Naive thymus-derived CD4-positive, alpha-beta T cell (primary cell): Measurements from ENCODE around the gene PICK1. TPM values are rescaled to one million over a fixed set of nuclear protein-coding genes. Genes with fewer than 3 reads are reported as not detected.

ENCODE experiments used
- ATAC-seq: fragments of 150-1000 bp; cut with Tn5 transposase; 2 replicates; pipeline ENCODE4 v1.10.0; 2021; ENCODE audit warnings: mild to moderate bottlenecking, moderate library complexity
- CTCF ChIA-PET: fragments of 350-600 bp; sonication (Branson Sonifier 250); formaldehyde crosslinking; loops from one replicate; lab custom pipeline; 2021; ENCODE audit warnings: antibody characterized with exemption; lab: Charles Lee
- POLR2A ChIA-PET: fragments of 350-600 bp; sonication (Branson Sonifier 250); formaldehyde crosslinking; loops from one replicate; lab custom pipeline; 2021; ENCODE audit warnings: antibody characterized with exemption, inconsistent platforms; lab: Charles Lee
- DNase-seq, 9 donors: peaks; one replicate each; pipeline versions ENCODE4 v3.0.0 to v3.0.0-alpha.2; 2020 to 2022; ENCODE audit warnings: mixed read lengths in 1 of 9
- H3K27ac ChIP-seq: one replicate; pipeline ENCODE4 v1.7.0; 2013; ENCODE audit warnings: mild to moderate bottlenecking, low read depth, low read length, moderate library complexity
- H3K27me3 ChIP-seq, 2 donors: one replicate each; pipeline ENCODE4 v1.7.0; 2013; ENCODE audit warnings: low read length in 2 of 2, mild to moderate bottlenecking in 2 of 2, moderate library complexity in 2 of 2; ENCODE audit not compliant: control insufficient read depth in 2 of 2, insufficient read depth in 2 of 2
- H3K36me3 ChIP-seq, 3 experiments: 1 replicate in 2 of 3; 2 replicates in 1 of 3; pipeline ENCODE4 v1.7.0; 2013; ENCODE audit warnings: low read length in 3 of 3, mild to moderate bottlenecking in 3 of 3, moderate library complexity in 1 of 3; ENCODE audit not compliant: insufficient read depth in 3 of 3, control insufficient read depth in 2 of 3
- H3K4me1 ChIP-seq, 2 donors: one replicate each; pipeline ENCODE4 v1.7.0; 2013; ENCODE audit warnings: low read length in 2 of 2, mild to moderate bottlenecking in 2 of 2, moderate library complexity in 1 of 2; ENCODE audit not compliant: control insufficient read depth in 2 of 2, insufficient read depth in 2 of 2
- H3K4me3 ChIP-seq: 2 replicates; pipeline ENCODE4 v1.7.0; 2013; ENCODE audit warnings: mild to moderate bottlenecking, low read length
- H3K9me3 ChIP-seq, 3 experiments: 1 replicate in 2 of 3; 2 replicates in 1 of 3; pipeline ENCODE4 v1.7.0; 2013; ENCODE audit warnings: low read length in 3 of 3; ENCODE audit not compliant: control insufficient read depth in 2 of 3
- H3K27ac Mint-ChIP-seq, 9 donors: one replicate each; pipeline ENCODE4 v1.8.0; 2020 to 2022; ENCODE audit warnings: mixed read lengths in 9 of 9, mild to moderate bottlenecking in 8 of 9, moderate library complexity in 5 of 9, inconsistent platforms in 2 of 9
- H3K27me3 Mint-ChIP-seq, 5 donors: one replicate each; pipeline ENCODE4 v1.8.0; 2021 to 2022; ENCODE audit warnings: mixed read lengths in 5 of 5, mild to moderate bottlenecking in 1 of 5
- H3K36me3 Mint-ChIP-seq, 5 donors: one replicate each; pipeline ENCODE4 v1.8.0; 2020 to 2022; ENCODE audit warnings: mixed read lengths in 5 of 5, mild to moderate bottlenecking in 3 of 5, inconsistent platforms in 1 of 5
- H3K4me1 Mint-ChIP-seq, 7 donors: one replicate each; pipeline ENCODE4 v1.8.0; 2020 to 2022; ENCODE audit warnings: mixed read lengths in 7 of 7, mild to moderate bottlenecking in 3 of 7, inconsistent platforms in 1 of 7
- H3K4me3 Mint-ChIP-seq, 10 donors: one replicate each; pipeline ENCODE4 v1.8.0; 2020 to 2022; ENCODE audit warnings: mild to moderate bottlenecking in 10 of 10, mixed read lengths in 10 of 10, moderate library complexity in 6 of 10, inconsistent platforms in 2 of 10
- H3K9me3 Mint-ChIP-seq, 11 donors: one replicate each; pipeline ENCODE4 v1.8.0; 2020 to 2022; ENCODE audit warnings: mixed read lengths in 11 of 11, mild to moderate bottlenecking in 4 of 11, inconsistent platforms in 1 of 11, moderate library complexity in 1 of 11
- intact Hi-C, 2 donors: fragments of 100-400 bp; cut with micrococcal nuclease; formaldehyde crosslinking; loops; one replicate each; pipeline ENCODE4 v1.15.1; 2023
- polyA plus RNA-seq, 2 donors: library from polyadenylated mRNA; unstranded; fragments of 300-500 nt; fragmentation: Illumina TruSeq; gene quantifications; one replicate each; pipeline ENCODE4 v1.2.3, GENCODE V29; 2021
- total RNA-seq, 6 experiments: library from RNA in 5 of 6; stranded (reverse) in 5 of 6; gene quantifications; 1 replicate in 5 of 6; 2 replicates in 1 of 6; pipeline ENCODE4 v1.2.3 and lab custom pipeline; 2021 to 2026

Gene PICK1
- total and polyA plus RNA-seq, 7 experiments from 2014 or later: 6.3 to 29.3 (median 25.3) TPM

DNA sequence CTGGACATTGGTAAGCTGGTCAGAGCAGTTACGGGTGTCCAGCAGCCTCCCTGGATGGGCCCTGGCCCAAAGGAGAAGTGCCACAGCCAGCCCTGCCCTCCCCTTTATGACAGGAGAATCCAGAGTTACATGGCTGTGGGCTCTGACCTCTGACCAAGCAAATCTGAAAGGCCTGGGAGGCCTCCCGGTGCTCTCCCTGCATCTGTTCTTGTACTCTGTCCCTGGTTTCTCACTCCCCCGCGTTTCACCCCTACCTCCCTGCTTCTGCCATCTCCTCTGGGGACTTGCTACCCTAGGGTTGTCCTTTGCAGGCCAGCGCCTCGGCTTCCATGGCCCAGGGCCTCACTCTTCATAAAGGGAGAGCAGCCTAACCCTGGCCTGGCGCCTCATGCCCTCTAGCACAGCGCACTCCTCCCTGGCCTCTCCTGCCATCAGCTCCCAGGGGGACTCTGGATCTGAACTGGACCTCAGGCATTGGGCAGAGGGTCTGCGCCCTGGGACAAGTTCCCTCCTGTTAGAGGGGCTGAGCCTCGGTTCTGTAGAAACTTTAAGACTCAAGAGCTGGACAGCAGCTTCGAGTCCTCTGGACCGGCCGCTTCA is 10.7 kb downstream of the PICK1 start:
- Histone ChIP-seq H3K27ac (no peak overlapping the region), H3K27me3 (no peaks in the 10 kb centered on the region), H3K4me1 (no peaks in the 10 kb centered on the region), H3K9me3 (no peaks in the 10 kb centered on the region), H3K36me3 (peaks cover 0 to 83% (median 5%) of the 10 kb centered on the region in 3 experiments), H3K4me3 (no peak overlapping the region)
- intact Hi-C loops: no loop called here
- ATAC-seq (no peak), DNase-seq (no peak)
- Mint-ChIP-seq H3K27ac (no peak overlapping the region), H3K4me1 (peaks cover 0 to under 1% (median 0%) of the 10 kb centered on the region in 7 donors), H3K9me3 (no peaks in the 10 kb centered on the region), H3K36me3 (peaks cover 1 to 49% (median 11%) of the 10 kb centered on the region in 5 donors), H3K27me3 (no peaks in the 10 kb centered on the region), H3K4me3 (no peak overlapping the region)
- CTCF ChIA-PET: interaction anchor here (1.3 kb wide), 1 partner anchor 15 kb away, joined by 4 read pairs; no protein-coding TSS in a partner anchor
- POLR2A ChIA-PET: interaction anchor here (0.6 kb wide), 1 partner anchor 218 kb away, joined by 4 read pairs; no protein-coding TSS in a partner anchor

GRCh38 chr22:38068641-38069371 is 11.6 kb downstream of the PICK1 start:
- Histone ChIP-seq H3K36me3 (peaks cover 0 to 84% (median 5%) of the 10 kb centered on the region in 3 experiments), H3K27me3 (no peaks in the 10 kb centered on the region), H3K9me3 (no peaks in the 10 kb centered on the region), H3K27ac (no peak overlapping the region), H3K4me1 (no peaks in the 10 kb centered on the region), H3K4me3 (no peak overlapping the region)
- H3K4me3 Mint-ChIP-seq: no peak overlapping the region
- intact Hi-C loops: no loop called here
- POLR2A ChIA-PET: no interaction called here
- no peaks in the 10 kb centered on the region for H3K4me1 Mint-ChIP-seq
- no peak for DNase-seq
- H3K9me3 Mint-ChIP-seq: no peaks in the 10 kb centered on the region
- no peak for ATAC-seq
- peaks cover 1 to 50% (median 14%) of the 10 kb centered on the region in 5 donors for H3K36me3 Mint-ChIP-seq
- CTCF ChIA-PET: interaction anchor here (0.5 to 1.3 kb wide), 2 partner anchors 16 to 613 kb away, joined by 4 read pairs; partner anchors contain the start of gene TOMM22
- no peaks in the 10 kb centered on the region for H3K27me3 Mint-ChIP-seq
- H3K27ac Mint-ChIP-seq: no peak overlapping the region

DNA sequence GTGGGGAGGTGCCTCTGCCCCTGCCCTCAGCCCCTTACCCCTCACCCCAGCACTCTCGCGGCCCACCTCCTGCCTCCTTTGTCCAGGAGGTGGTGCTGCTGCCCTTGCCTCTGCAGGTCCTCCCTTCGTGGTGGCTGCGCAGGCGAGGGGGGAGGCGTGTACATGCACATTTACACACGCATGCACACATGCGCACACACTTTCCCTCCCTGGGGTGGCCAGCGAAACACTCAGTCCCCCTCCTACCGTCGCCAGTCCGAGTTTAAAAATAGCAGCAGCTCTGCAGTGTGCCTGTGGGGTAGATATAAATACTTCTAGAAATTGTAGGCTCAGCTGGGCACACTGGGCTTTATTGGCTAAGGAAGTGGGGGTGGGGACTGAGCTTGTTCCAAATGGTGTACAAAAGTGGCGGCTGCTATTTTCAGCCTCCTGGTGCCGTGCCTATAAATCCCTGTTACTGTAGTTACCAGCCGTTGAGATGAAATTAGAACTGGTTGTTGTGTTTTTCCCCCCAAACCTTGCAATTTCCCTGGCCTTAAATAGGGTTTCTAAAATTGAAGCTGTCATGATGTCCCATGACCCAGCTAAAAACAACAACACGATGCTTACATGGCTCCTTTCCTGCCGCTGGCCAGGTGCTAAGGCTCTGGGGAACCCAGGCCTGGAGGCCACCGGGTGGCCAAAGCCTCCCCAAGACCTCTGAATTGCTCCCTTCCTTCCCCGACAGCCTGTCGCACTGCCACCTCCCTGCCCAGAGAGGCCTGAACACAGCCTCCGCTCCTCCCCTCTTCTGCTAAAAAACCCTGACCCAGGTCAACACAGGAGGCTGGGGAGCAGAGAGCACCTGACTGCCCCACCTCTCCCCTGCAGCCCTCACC is 12.4 kb downstream of the PICK1 start:
- Mint-ChIP-seq H3K36me3 (peaks cover 1 to 49% (median 14%) of the 10 kb centered on the region in 5 donors), H3K4me3 (no peak overlapping the region), H3K27me3 (no peaks in the 10 kb centered on the region), H3K27ac (no peak overlapping the region), H3K9me3 (no peaks in the 10 kb centered on the region), H3K4me1 (no peaks in the 10 kb centered on the region)
- no peaks in the 10 kb centered on the region for H3K4me1 ChIP-seq
- DNase-seq: no peak
- no peaks in the 10 kb centered on the region for H3K9me3 ChIP-seq
- H3K27ac ChIP-seq: no peak overlapping the region
- intact Hi-C loops: no loop called here
- no peak overlapping the region for H3K4me3 ChIP-seq
- CTCF ChIA-PET: no interaction called here
- no peaks in the 10 kb centered on the region for H3K27me3 ChIP-seq
- POLR2A ChIA-PET: interaction anchor here (0.5 kb wide), 1 partner anchor 15 kb away, joined by 3 read pairs; no protein-coding TSS in a partner anchor
- ATAC-seq: no peak
- peaks cover 0 to 92% (median 5%) of the 10 kb centered on the region in 3 experiments for H3K36me3 ChIP-seq

- H3K27me3 Mint-ChIP-seq: no peaks in the 10 kb centered on the region
- H3K9me3 Mint-ChIP-seq: no peaks in the 10 kb centered on the region
- POLR2A ChIA-PET: no interaction called here
- H3K4me3 Mint-ChIP-seq: no peak overlapping the region
- intact Hi-C loops: no loop called here
- CTCF ChIA-PET: no interaction called here
- H3K27ac Mint-ChIP-seq: no peak overlapping the region
- no peaks in the 10 kb centered on the region for H3K4me1 Mint-ChIP-seq
- Histone ChIP-seq H3K4me3 (no peak overlapping the region), H3K36me3 (peaks cover 0 to 92% (median 5%) of the 10 kb centered on the region in 3 experiments), H3K27ac (no peak overlapping the region), H3K9me3 (no peaks in the 10 kb centered on the region), H3K27me3 (no peaks in the 10 kb centered on the region), H3K4me1 (no peaks in the 10 kb centered on the region)
- DNase-seq (no peak), ATAC-seq (no peak)
- peaks cover 1 to 44% (median 11%) of the 10 kb centered on the region in 5 donors for H3K36me3 Mint-ChIP-seq
These were observed 13.2 kb downstream of the PICK1 start for GRCh38 chr22:38070250-38070921.

- ChIA-PET CTCF (no interaction called here), POLR2A (no interaction called here)
- no peak for ATAC-seq
These were observed 14.5 kb downstream of the PICK1 start for GRCh38 chr22:38071421-38072321.

More at GRCh38 chr22:38071421-38072321, 14.5 kb downstream of the PICK1 start:
- H3K27ac ChIP-seq: no peak overlapping the region
- no peak overlapping the region for H3K4me3 Mint-ChIP-seq
- intact Hi-C loops: no loop called here
- peaks cover 0 to 79% (median 0%) of the 10 kb centered on the region in 3 experiments for H3K36me3 ChIP-seq
- no peaks in the 10 kb centered on the region for H3K9me3 Mint-ChIP-seq
- no peaks in the 10 kb centered on the region for H3K9me3 ChIP-seq
- no peak overlapping the region for H3K4me3 ChIP-seq
- no peaks in the 10 kb centered on the region for H3K4me1 Mint-ChIP-seq
- H3K27me3 Mint-ChIP-seq: no peaks in the 10 kb centered on the region
- no peak overlapping the region for H3K27ac Mint-ChIP-seq
- no peak for DNase-seq
- H3K27me3 ChIP-seq: no peaks in the 10 kb centered on the region
- peaks cover 0 to 36% (median 11%) of the 10 kb centered on the region in 5 donors for H3K36me3 Mint-ChIP-seq
- no peaks in the 10 kb centered on the region for H3K4me1 ChIP-seq
